Endodermal cell (in vitro differentiated cells): ENCODE measurements around the gene STUM. TPM values are rescaled to one million over a fixed set of nuclear protein-coding genes. Genes with fewer than 3 reads are reported as not detected.

Source experiments
- DNase-seq: peaks from one replicate; pipeline ENCODE4 v3.0.0-alpha.2; 2017
- H3K27ac ChIP-seq: 2 replicates; pipeline ENCODE4 v1.5.1; 2013; ENCODE audit warnings: mild to moderate bottlenecking, low read depth, low read length, moderate library complexity
- H3K27me3 ChIP-seq: 2 replicates; pipeline ENCODE4 v1.6.1; 2013; ENCODE audit warnings: mild to moderate bottlenecking, low read length, moderate library complexity; ENCODE audit not compliant: insufficient read depth, control insufficient read depth, poor library complexity, severe bottlenecking
- H3K36me3 ChIP-seq: 2 replicates; pipeline ENCODE4 v1.7.0; 2013; ENCODE audit warnings: mild to moderate bottlenecking, low read length, moderate library complexity; ENCODE audit not compliant: control insufficient read depth, insufficient read depth
- H3K4me1 ChIP-seq: one replicate; pipeline ENCODE4 v1.7.0; 2013; ENCODE audit warnings: low read length; ENCODE audit not compliant: control insufficient read depth, insufficient read depth
- H3K4me3 ChIP-seq: 2 replicates; pipeline ENCODE4 v1.5.1; 2013; ENCODE audit warnings: mild to moderate bottlenecking, low read length, moderate library complexity
- H3K9ac ChIP-seq: 2 replicates; pipeline ENCODE4 v1.6.1; 2013; ENCODE audit warnings: mild to moderate bottlenecking, low read length, moderate library complexity; ENCODE audit not compliant: poor library complexity, severe bottlenecking; ENCODE audit errors: extremely low read depth
- H3K9me3 ChIP-seq: 2 replicates; pipeline ENCODE4 v1.6.1; 2013; ENCODE audit warnings: mild to moderate bottlenecking, low read length, moderate library complexity; ENCODE audit not compliant: control insufficient read depth
- H3K27ac Mint-ChIP-seq: 2 replicates; pipeline ENCODE4 v1.8.0; 2020; ENCODE audit warnings: mixed read lengths
- H3K27me3 Mint-ChIP-seq: 2 replicates; pipeline ENCODE4 v1.8.0; 2021; ENCODE audit warnings: mild to moderate bottlenecking, mixed read lengths; ENCODE audit not compliant: insufficient read depth
- H3K36me3 Mint-ChIP-seq: 2 replicates; pipeline ENCODE4 v1.8.0; 2020; ENCODE audit warnings: low read depth, mixed read lengths
- H3K4me1 Mint-ChIP-seq: 2 replicates; pipeline ENCODE4 v1.8.0; 2020; ENCODE audit warnings: mixed read lengths
- H3K4me3 Mint-ChIP-seq: 2 replicates; pipeline ENCODE4 v1.8.0; 2020; ENCODE audit warnings: mild to moderate bottlenecking, moderate library complexity, mixed read lengths
- H3K9me3 Mint-ChIP-seq: 2 replicates; pipeline ENCODE4 v1.8.0; 2020; ENCODE audit warnings: mild to moderate bottlenecking, mixed read lengths
- WGBS, 2 experiments: methylation state at CpG; one replicate each; pipeline versions ENCODE4 v1.1.5 to v1.1.7; 2013; ENCODE audit warnings: missing lambda C conversion rate in 2 of 2, mixed read lengths in 1 of 2; ENCODE audit not compliant: insufficient coverage in 1 of 2, insufficient read length in 1 of 2; 5-methylcytosine and 5-hydroxymethylcytosine counted together
- total RNA-seq, 2 donors: library from RNA; stranded (reverse); fragmentation: NEBNext Ultra II Directional in 1 of 2; extraction: Animal tissue kit (Norgen Biotek cat#: 25700) in 1 of 2; gene quantifications; 2 replicates in 1 of 2; 3 replicates in 1 of 2; pipeline ENCODE4 v1.2.1, GENCODE V29; 2021
- TF ChIP-seq, protein P1 (sequence below): fragments of 200-600 bp; sonication (generic); conservative IDR thresholded peaks from 2 replicates; pipeline ENCODE4 v1.5.0; 2021; ENCODE audit warnings: antibody characterized with exemption, mild to moderate bottlenecking

STUM gene
- total RNA-seq, 2 donors from 2014 or later = 0.04 to 0.20 TPM

DNA sequence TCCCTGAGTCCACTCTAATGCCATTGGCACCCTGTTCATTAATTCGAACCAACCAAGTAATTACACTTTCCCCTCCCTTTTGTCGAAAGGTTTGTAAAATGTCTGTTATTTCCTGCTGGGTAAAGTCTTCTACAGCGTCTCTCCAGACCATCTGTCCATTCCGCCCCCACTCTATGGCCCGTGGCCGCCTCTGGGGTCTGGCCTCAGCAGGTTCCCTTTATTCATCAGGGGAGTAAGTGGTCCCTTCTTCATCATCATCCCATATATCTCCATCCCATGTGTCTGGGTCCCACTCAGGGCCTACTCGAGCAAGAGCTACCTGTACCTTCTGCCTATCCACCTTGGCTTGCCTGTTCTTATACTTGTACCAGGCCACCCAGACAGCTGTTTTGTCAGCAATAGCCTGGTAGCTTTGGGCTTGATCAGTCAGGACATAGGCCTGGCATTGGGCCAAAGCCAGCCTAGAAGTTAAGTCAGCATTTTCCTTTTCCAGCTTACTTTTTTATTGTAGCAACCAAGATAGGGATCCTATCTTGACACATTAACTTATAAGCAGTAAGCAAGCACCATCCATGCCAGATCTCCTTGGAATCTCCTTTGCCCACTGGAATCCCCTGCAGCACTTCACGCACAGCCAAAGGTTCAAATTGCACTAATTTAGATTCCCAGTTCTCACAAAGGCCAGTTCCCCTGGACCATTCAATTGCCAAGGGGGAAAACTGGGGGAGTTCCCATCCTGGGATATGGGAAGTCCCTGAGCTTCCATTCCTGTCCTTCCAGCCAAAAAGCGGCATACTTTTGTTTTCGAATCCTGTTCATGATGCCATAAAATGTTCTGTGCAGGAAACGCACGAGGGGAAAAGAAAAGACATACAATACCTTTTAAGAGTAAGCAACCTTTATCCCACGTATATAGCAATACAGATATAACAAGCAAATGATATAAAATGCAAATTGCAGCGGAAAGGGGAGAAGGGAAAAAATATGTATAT is 6.6 kb upstream of the STUM start:
- Mint-ChIP-seq H3K27me3 (peaks cover 33% of the 10 kb centered on the region), H3K27ac (no peak overlapping the region), H3K4me1 (no peaks in the 10 kb centered on the region), H3K36me3 (no peaks in the 10 kb centered on the region), H3K9me3 (no peaks in the 10 kb centered on the region), H3K4me3 (no peak overlapping the region)
- WGBS, 2 experiments = 92 to 93% methylated on average over 7 to 12 of the region's 14 CpGs
- Histone ChIP-seq H3K27me3 (peaks cover 13% of the 10 kb centered on the region), H3K9ac (no peak overlapping the region), H3K36me3 (no peaks in the 10 kb centered on the region), H3K4me1 (no peaks in the 10 kb centered on the region), H3K4me3 (no peak overlapping the region), H3K9me3 (no peaks in the 10 kb centered on the region), H3K27ac (no peak overlapping the region)
- TF ChIP-seq, protein P1, sequence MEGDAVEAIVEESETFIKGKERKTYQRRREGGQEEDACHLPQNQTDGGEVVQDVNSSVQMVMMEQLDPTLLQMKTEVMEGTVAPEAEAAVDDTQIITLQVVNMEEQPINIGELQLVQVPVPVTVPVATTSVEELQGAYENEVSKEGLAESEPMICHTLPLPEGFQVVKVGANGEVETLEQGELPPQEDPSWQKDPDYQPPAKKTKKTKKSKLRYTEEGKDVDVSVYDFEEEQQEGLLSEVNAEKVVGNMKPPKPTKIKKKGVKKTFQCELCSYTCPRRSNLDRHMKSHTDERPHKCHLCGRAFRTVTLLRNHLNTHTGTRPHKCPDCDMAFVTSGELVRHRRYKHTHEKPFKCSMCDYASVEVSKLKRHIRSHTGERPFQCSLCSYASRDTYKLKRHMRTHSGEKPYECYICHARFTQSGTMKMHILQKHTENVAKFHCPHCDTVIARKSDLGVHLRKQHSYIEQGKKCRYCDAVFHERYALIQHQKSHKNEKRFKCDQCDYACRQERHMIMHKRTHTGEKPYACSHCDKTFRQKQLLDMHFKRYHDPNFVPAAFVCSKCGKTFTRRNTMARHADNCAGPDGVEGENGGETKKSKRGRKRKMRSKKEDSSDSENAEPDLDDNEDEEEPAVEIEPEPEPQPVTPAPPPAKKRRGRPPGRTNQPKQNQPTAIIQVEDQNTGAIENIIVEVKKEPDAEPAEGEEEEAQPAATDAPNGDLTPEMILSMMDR = no peak
- no peak for DNase-seq

DNA sequence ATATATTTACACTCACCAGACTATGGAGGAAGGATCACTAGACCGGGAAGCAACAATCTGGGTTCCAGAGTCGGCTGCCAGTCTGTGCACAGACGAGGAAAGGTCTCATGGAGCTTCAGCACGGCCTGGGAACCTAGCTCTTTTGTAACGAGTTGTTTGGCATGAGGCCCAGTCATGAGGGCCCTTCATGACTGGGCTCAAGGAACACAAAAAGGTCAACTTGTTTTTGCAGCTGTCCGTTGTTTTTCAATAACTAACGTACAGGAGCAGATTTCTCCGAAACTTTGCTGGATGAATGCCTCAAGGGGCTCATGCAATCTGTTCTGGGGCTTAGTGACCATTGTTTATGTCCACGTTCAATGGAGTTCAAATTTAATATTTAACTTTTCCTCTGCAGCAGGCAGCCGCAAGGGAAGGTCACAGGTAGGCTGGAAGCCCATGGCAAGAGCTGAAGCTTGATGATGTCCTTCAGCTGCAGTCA is 5.9 kb upstream of the STUM start:
- peaks cover 13% of the 10 kb centered on the region for H3K27me3 ChIP-seq
- WGBS, 2 experiments = 90 to 98% methylated on average over 9 to 10 of the region's 10 CpGs
- no peaks in the 10 kb centered on the region for H3K36me3 ChIP-seq
- Mint-ChIP-seq H3K4me1 (no peaks in the 10 kb centered on the region), H3K36me3 (no peaks in the 10 kb centered on the region), H3K9me3 (no peaks in the 10 kb centered on the region), H3K4me3 (no peak overlapping the region), H3K27ac (no peak overlapping the region), H3K27me3 (peaks cover 37% of the 10 kb centered on the region)
- TF ChIP-seq, protein P1 = no peak
- H3K27ac ChIP-seq = no peak overlapping the region
- no peak overlapping the region for H3K9ac ChIP-seq
- no peaks in the 10 kb centered on the region for H3K4me1 ChIP-seq
- H3K4me3 ChIP-seq = no peak overlapping the region
- no peaks in the 10 kb centered on the region for H3K9me3 ChIP-seq
- DNase-seq = no peak

DNA sequence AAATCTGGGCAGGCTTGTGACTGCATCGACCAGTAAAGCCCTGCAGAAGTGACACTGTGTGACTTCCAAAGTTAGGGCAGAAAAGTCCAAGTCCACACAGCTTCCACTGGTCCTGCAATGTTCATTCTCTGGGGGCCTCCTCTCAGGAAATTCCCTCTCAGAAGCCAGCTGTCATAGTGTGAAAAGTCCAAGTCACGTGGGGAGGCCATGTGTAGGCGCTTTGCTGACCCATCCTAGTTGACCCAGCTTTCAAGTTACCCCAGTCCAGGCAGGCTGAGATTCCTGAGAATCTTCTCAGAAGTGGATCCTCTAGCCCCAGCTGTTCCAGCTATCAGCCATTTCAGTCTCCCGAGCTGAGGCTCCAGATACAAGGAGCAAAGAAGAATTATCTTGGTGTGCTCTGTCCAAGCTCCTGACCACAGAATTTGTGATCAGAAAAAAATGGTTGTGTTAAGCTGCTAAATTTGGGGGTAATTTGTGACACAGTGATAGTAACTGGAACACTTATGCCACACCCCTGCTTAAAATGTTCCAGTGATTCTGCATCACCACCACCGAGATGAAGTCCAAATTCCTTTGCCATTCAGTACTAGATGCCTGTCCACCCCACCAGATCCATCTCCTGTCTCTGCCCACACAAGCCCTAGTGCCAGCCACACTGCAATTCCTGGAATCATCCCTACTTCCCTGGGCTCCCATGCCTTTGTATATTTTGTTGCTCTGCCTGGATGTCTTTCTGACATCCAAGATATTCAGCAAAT is 2.5 kb upstream of the STUM start:
- Mint-ChIP-seq H3K9me3 (no peaks in the 10 kb centered on the region), H3K4me1 (peaks cover 10% of the 10 kb centered on the region), H3K4me3 (no peak overlapping the region), H3K36me3 (no peaks in the 10 kb centered on the region), H3K27ac (no peak overlapping the region), H3K27me3 (peaks cover 57% of the 10 kb centered on the region)
- Histone ChIP-seq H3K9me3 (no peaks in the 10 kb centered on the region), H3K36me3 (no peaks in the 10 kb centered on the region), H3K4me3 (no peak overlapping the region), H3K4me1 (no peaks in the 10 kb centered on the region), H3K27me3 (peaks cover 40% of the 10 kb centered on the region), H3K27ac (no peak overlapping the region), H3K9ac (no peak overlapping the region)
- TF ChIP-seq, protein P1 = no peak
- DNase-seq = no peak
- 89 to 91% methylated on average over 5 of the region's 5 CpGs for WGBS, 2 experiments
